NCI-H146 treated with DMSO at 0.1 percent for 48 hours (cell line): ENCODE results near the gene CCDC24.

Experiments used
- DNase-seq: peaks from one replicate; lab custom pipeline; 2025; ENCODE audit not compliant: unreplicated experiment; lab: John Stamatoyannopoulos, UW

CCDC24 gene

GRCh38 chr1:44024031-44024902, 32.9 kb downstream of the CCDC24 start:
- no peak for DNase-seq

- DNase-seq = no peak
Measured at GRCh38 chr1:44024903-44025525, 33.6 kb downstream of the CCDC24 start.

- no peak for DNase-seq
Measured at GRCh38 chr1:44025816-44026215, 34.4 kb downstream of the CCDC24 start.

GRCh38 chr1:44027320-44027719, 35.9 kb downstream of the CCDC24 start:
- no peak for DNase-seq

- DNase-seq = no peak
Measured at GRCh38 chr1:44029260-44029910, 38.0 kb downstream of the CCDC24 start.

GRCh38 chr1:44029911-44030604, 38.7 kb downstream of the CCDC24 start:
- DNase-seq = peak; percentile 22

- DNase-seq = no peak
Measured at GRCh38 chr1:44030605-44031251, 39.3 kb downstream of the CCDC24 start.

GRCh38 chr1:44031252-44032169, 40.1 kb downstream of the CCDC24 start, which contains the start of gene SLC6A9:
Gene SLC6A9, minus strand, starts transcription at chr1:44031462. Its CDS starts 7,185 bp downstream, at chr1:44024277.
- DNase-seq = peak; percentile 10

GRCh38 chr1:44032170-44032790, 40.9 kb downstream of the CCDC24 start:
- no peak for DNase-seq

- DNase-seq = no peak
Measured at GRCh38 chr1:44033041-44033575, 41.7 kb downstream of the CCDC24 start.

- no peak for DNase-seq
Measured at GRCh38 chr1:44033756-44034155, 42.4 kb downstream of the CCDC24 start.

GRCh38 chr1:44034423-44034822, 43.0 kb downstream of the CCDC24 start:
- DNase-seq = no peak

- DNase-seq = no peak
Measured at GRCh38 chr1:44034976-44035716, 43.7 kb downstream of the CCDC24 start.

- no peak for DNase-seq
Measured at GRCh38 chr1:44035726-44036408, 44.5 kb downstream of the CCDC24 start.

GRCh38 chr1:44036409-44037139, 45.2 kb downstream of the CCDC24 start:
- peak; percentile 30 for DNase-seq

GRCh38 chr1:44037154-44037553, 45.8 kb downstream of the CCDC24 start:
- DNase-seq = no peak
